NCI-H2107 (cell line): ENCODE data around the gene DIAPH3.

Experiments used
- DNase-seq: peaks from one replicate; lab custom pipeline; 2025; lab: John Stamatoyannopoulos, UW

The DIAPH3 gene

DNA sequence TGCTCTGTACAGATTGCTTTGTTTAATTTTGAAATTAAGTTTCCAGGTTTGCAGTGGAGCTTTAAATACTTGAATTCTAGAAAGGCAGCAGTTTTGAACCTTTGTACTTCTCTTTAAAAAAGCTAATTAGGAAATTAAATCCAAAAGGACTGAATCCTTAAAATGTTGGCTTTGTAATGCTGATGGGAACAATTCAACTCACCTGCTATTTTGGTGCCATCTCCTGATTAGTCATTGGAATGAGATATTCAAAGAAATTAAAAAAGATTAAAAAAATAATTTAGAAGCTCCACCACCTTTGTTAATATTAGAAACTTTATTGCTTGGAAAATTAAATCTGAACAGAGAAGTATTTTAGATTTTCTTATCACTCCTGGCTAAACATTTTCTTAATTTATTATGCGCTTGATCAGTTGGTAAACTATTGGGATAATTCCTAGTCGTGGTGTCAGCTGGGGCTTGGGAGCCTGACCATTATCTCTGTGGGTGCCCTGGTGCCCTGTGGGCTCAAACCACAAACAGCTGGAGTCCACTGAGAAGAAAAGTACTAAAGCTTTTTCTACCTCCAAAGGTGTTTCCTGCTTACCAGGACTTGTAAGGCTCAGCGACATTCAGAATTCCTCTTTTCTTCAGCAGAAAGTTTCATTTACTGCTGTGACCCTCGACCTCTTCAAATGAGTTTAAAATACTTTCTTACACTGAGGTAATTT lies 540.4 kb downstream of the DIAPH3 start:
- DNase-seq: no peak

DNA sequence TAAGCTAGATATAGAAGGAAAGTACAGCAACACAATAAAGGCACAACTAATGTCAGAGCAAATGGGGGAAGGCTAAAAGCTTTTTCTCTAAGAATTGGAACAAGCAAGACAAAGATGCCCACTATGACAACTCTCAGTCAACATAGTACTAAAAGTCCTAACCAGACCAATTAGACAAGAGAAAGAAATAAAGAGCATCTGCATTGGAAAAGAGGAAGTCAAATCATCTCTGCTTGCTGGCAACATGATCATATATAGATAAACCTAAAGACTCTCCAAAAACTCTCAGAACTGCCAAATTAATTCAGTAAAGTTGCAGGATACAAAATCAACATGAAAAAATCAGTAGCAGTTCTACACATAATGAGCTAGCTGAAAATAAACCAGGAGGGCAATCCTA lies 542.0 kb downstream of the DIAPH3 start:
- DNase-seq: no peak
